ENCODE measurements around the gene TMTC1. TPM values are rescaled to one million over a fixed set of nuclear protein-coding genes. Genes with fewer than 3 reads are reported as not detected.
A peak's percentile ranks its signal among the peaks of the same experiment; 100 is the strongest.

TMTC1 gene
- total RNA-seq, 1 experiment from 2014 or later = 109 TPM

DNA sequence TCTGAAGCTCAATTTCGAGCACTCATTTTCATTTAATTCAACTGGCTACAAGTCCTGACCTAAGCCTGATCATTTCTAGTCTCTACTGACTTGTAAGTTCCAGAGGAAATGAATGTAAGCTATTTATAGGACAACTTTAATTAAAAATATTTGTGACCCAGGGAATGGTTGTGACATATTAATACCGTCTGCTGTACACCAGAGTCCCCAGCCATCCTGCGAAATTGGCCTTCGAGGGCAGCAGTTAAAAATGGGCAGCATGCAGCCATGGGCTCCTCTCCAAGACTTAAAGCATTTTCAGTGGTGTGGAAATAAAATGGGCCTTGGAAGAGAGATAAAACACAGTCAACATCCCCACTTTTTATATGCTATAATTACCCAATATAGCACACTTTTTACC is 255.6 kb downstream of the TMTC1 start:
- ChIA-PET CTCF (interaction anchor here (0.6 to 2.2 kb wide), 3 partner anchors 9 to 1290 kb away, joined by 4 to 5 read pairs (median 5); no protein-coding TSS in a partner anchor), POLR2A (interaction anchor here (0.6 kb wide), 1 partner anchor 1218 kb away, joined by 3 read pairs; no protein-coding TSS in a partner anchor)
- Mint-ChIP-seq H3K36me3 (ENCODE audit: insufficient read depth, unreplicated experiment) (peaks cover 94% of the 10 kb centered on the region), H3K27ac (ENCODE audit: low read depth, unreplicated experiment) (no peak overlapping the region), H3K27me3 (ENCODE audit: insufficient read depth, unreplicated experiment) (no peaks in the 10 kb centered on the region), H3K4me3 (ENCODE audit: unreplicated experiment) (no peak overlapping the region), H3K4me1 (ENCODE audit: insufficient read depth, unreplicated experiment) (no peaks in the 10 kb centered on the region), H3K9me3 (ENCODE audit: unreplicated experiment) (no peaks in the 10 kb centered on the region)
- TF ChIP-seq, protein P1, sequence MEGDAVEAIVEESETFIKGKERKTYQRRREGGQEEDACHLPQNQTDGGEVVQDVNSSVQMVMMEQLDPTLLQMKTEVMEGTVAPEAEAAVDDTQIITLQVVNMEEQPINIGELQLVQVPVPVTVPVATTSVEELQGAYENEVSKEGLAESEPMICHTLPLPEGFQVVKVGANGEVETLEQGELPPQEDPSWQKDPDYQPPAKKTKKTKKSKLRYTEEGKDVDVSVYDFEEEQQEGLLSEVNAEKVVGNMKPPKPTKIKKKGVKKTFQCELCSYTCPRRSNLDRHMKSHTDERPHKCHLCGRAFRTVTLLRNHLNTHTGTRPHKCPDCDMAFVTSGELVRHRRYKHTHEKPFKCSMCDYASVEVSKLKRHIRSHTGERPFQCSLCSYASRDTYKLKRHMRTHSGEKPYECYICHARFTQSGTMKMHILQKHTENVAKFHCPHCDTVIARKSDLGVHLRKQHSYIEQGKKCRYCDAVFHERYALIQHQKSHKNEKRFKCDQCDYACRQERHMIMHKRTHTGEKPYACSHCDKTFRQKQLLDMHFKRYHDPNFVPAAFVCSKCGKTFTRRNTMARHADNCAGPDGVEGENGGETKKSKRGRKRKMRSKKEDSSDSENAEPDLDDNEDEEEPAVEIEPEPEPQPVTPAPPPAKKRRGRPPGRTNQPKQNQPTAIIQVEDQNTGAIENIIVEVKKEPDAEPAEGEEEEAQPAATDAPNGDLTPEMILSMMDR (IDR thresholded peaks at IDR 0.05; ENCODE audit: unreplicated experiment) = no peak
- DNase-seq (ENCODE audit: unreplicated experiment) = no peak
- no TSS peak for BruUV-seq (replicated peaks)
- intact Hi-C loops (cut with micrococcal nuclease) = no loop called here

DNA sequence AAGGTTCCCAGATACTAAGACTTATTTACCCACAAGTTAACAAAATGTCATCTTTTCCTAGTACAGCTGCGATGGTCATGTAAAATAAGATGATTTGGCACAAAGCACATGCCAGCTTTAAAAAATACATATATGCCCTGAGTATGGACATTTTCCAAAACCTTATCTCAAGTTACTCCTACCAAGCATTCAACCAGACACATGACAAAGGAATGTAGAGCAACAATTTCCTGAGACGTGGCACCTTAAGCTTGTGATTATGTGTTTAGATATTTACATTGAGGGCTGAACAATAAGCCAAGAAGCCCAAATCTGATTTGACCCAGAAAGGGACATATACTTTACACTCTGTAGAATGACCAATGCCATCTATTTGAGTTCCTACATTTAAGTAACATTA is 261.8 kb downstream of the TMTC1 start:
- Mint-ChIP-seq H3K27me3 (ENCODE audit: insufficient read depth, unreplicated experiment) (no peaks in the 10 kb centered on the region), H3K36me3 (ENCODE audit: insufficient read depth, unreplicated experiment) (peaks cover 92% of the 10 kb centered on the region), H3K9me3 (ENCODE audit: unreplicated experiment) (no peaks in the 10 kb centered on the region), H3K4me1 (ENCODE audit: insufficient read depth, unreplicated experiment) (no peaks in the 10 kb centered on the region), H3K27ac (ENCODE audit: low read depth, unreplicated experiment) (peak overlapping the region; percentile 54), H3K4me3 (ENCODE audit: unreplicated experiment) (no peak overlapping the region)
- intact Hi-C loops (cut with micrococcal nuclease) = no loop called here
- POLR2A ChIA-PET = no interaction called here
- BruUV-seq (replicated peaks) = no TSS peak
- CTCF ChIA-PET = interaction anchor here (0.7 to 1.4 kb wide), 3 partner anchors 19 to 1284 kb away, joined by 3 to 4 read pairs (median 4); no protein-coding TSS in a partner anchor
- DNase-seq (ENCODE audit: unreplicated experiment) = no peak
- TF ChIP-seq, protein P1 (IDR thresholded peaks at IDR 0.05; ENCODE audit: unreplicated experiment) = no peak

GRCh38 chr12:29519585-29520182 is 264.1 kb downstream of the TMTC1 start:
- peaks cover 92% of the 10 kb centered on the region for H3K36me3 Mint-ChIP-seq (ENCODE audit: insufficient read depth, unreplicated experiment)
- no peaks in the 10 kb centered on the region for H3K27me3 Mint-ChIP-seq (ENCODE audit: insufficient read depth, unreplicated experiment)
- POLR2A ChIA-PET = no interaction called here
- DNase-seq (ENCODE audit: unreplicated experiment) = peak; percentile 56
- no TSS peak for BruUV-seq (replicated peaks)
- H3K9me3 Mint-ChIP-seq (ENCODE audit: unreplicated experiment) = no peaks in the 10 kb centered on the region
- intact Hi-C loops (cut with micrococcal nuclease) = loop anchor here (1.0 to 10.0 kb wide), 6 partner anchors 212 to 1285 kb away; no protein-coding TSS in a partner anchor
- CTCF ChIA-PET = interaction anchor here (0.6 to 2.0 kb wide), 19 partner anchors 10 to 1287 kb away, joined by 3 to 9 read pairs (median 3); no protein-coding TSS in a partner anchor
- H3K27ac Mint-ChIP-seq (ENCODE audit: low read depth, unreplicated experiment) = no peak overlapping the region
- H3K4me1 Mint-ChIP-seq (ENCODE audit: insufficient read depth, unreplicated experiment) = peaks cover 9% of the 10 kb centered on the region
- TF ChIP-seq, protein P1 (IDR thresholded peaks at IDR 0.05; ENCODE audit: unreplicated experiment) = peak; percentile 56
- H3K4me3 Mint-ChIP-seq (ENCODE audit: unreplicated experiment) = no peak overlapping the region

DNA sequence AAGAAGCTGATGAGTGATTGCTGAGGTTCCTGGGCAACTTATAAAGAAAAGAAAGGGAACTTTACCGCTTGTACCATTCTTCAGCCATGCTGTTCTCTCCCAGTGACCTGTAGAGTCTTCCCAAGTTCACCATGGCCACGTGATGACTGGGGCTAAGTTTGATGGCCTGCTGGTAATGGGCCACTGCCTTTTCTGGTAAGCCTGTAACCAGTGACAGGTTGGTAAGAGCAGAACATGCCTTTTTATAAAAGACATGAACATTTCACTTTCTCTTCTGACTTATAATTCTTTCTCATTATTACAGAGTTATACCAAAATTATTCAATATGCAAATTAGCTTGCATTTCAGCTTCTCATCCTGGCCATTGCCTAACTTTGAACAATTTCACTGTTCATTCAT is 265.3 kb downstream of the TMTC1 start:
- Mint-ChIP-seq H3K27ac (ENCODE audit: low read depth, unreplicated experiment) (no peak overlapping the region), H3K4me3 (ENCODE audit: unreplicated experiment) (no peak overlapping the region), H3K4me1 (ENCODE audit: insufficient read depth, unreplicated experiment) (peaks cover 14% of the 10 kb centered on the region), H3K27me3 (ENCODE audit: insufficient read depth, unreplicated experiment) (no peaks in the 10 kb centered on the region), H3K36me3 (ENCODE audit: insufficient read depth, unreplicated experiment) (peaks cover 92% of the 10 kb centered on the region), H3K9me3 (ENCODE audit: unreplicated experiment) (no peaks in the 10 kb centered on the region)
- intact Hi-C loops (cut with micrococcal nuclease) = loop anchor here (5.0 to 10.0 kb wide), 5 partner anchors 211 to 1286 kb away; no protein-coding TSS in a partner anchor
- DNase-seq (ENCODE audit: unreplicated experiment) = no peak
- ChIA-PET POLR2A (no interaction called here), CTCF (interaction anchor here (0.6 to 1.6 kb wide), 5 partner anchors 9 to 1288 kb away, joined by 3 to 6 read pairs (median 3); no protein-coding TSS in a partner anchor)
- TF ChIP-seq, protein P1 (IDR thresholded peaks at IDR 0.05; ENCODE audit: unreplicated experiment) = no peak
- no TSS peak for BruUV-seq (replicated peaks)

All from MCF 10A (cell line).